HG03196 (cell line): Measurements from ENCODE around the gene TBCD.

Source experiments
- ATAC-seq: cut with Tn5 transposase; IDR thresholded peaks from one replicate; pipeline ENCODE4 v1.9.1; 2021; ENCODE audit not compliant: unreplicated experiment

The TBCD gene

DNA sequence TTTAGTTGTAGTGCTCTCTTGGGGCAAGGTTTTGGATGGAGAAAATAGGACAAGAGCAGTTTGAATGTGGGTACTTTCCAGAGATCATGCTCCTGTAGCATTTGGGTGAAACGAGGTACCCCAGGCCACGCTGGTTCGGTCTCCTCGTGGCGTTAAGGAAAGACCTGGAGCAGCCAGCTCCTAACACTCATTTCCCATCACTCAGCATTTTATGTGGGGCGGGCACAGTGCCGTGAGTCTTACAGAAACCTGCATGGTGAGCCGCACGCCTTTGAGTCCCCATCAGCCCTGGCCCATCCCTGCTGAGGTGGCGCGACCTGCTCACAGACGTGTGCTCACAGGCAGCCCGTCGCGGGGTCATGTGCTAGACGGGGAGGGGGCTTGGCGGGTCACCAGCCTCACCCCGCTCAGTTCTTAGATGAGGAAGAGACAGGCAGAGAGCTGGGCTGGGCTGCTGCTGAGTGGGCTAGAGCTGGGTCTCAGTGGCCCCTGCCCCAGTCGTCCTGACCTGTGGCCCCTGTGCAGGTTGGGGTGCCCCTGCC lies 37.3 kb downstream of the TBCD start:
- ATAC-seq = no peak

DNA sequence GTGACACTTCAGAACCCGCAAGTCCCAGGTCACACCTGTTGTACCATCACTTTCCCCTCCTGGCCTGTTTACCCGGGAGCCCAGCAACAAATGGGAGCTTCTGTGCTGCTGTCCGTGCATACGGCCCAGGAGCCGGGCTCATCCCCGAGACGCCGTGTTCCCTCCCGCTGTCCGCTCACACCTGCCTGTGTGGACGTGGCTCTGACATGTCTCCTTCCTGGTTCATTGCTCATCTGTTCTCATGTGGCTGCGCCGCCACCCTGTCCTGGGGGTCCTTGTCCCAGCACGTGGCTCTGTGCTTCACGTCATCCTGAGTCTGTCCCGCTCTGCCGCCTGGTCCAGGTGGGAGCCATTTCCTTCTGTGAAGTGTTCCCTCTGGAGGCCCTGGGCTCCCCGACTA lies 37.9 kb downstream of the TBCD start:
- ATAC-seq = no peak

DNA sequence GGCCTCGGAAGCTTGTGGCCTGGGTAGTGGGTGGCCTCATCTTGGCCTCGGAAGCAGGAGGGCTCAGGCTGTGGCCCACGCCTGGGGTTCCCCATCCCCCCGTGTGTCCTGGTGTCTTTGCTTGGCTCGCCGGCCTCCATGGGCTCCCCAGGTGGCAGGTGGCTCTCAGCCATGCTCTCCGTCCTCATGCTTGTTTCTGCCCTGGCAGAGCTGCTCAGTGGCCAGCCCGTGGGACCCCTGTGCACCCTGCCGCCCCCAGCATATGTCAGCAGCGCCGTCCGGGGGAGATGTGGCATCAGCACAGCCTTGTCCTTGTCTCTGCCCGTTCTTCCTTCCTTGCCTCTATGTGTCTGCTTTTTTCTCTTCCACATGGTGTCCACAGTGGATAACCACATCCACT lies 38.5 kb downstream of the TBCD start:
- no peak for ATAC-seq

DNA sequence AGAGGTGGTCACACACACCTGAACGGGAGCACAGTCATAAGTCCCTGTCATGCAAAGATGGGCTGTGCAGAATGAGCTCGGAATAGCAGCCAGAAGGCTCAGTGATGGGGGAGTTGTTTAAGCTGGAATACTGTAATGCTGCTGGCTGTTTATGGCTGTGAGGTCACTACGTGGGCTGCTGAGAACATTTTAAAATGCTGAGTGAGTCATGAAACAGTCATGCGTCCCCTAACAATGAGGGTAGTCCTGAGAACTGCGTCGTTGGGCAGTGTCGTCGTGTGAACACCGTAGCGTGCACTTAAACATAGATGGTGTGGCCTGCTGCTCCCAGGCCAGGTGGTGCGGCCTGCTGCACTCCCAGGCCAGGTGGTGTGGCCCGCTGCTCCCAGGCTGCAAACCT lies 39.7 kb downstream of the TBCD start:
- ATAC-seq = no peak

DNA sequence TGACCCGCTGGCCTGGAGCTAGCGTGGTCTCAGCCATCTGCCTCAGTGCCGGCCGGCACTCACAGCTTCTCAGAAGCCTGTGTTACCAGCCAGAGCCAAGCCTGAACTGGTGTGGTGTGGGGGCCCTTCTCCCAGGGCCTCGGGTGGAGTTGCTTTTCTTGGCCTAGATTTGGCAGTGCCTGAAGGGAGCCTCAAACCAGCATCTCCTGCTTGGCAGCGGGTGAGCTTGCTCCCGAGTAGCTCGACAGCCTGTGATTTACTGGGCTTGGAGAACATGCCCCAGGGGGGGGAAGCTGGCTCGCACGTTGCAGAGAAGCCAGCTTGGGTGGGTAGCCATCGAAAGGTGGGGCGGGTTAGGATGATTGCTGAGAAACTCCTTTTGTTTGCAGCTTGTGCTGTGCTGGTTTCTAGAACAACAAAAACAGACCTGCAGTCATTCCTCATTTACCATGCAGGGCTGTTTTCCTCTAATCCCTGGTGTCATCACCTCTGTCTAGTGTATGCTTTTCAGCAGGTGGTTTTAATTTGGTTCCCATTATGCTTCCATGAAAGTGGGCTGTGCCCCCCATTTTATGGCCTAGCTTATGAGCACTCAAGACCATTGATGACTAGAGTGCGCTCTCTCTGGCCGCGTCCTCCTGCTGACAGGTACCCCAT lies 42.2 kb downstream of the TBCD start:
- ATAC-seq = no peak

DNA sequence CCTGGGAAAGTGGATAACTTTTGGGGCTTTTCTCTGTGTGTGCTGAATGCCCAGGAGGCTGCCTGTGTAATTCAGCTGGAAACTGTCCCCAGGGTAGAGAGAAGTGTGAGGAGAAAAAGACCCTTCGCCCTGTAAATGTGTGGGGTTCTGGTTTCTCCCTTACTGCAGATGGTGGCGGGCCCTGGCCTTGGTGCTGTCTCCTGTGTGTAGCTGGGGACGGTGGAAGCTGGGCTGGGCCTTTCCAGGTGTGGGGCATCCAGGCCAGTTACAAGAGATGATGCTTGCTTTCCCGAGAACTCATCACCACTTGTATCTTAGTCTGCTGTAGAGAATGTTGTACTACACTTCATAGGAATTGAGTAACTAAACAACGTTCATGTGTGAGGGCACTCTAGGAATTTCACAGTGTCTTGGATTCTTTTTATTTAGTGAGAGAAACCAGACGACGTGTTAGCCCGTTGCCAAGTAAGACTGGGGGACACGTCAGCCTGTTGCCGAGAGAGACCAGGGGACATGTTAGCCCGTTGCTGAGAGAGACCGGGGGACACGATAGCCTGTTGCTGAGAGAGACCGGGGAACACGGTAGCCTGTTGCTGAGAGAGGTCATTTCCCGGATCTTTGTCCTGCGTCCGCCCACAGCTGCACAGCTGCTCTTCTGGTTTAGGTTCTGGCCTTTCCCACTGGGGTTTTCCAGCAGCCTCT lies 43.1 kb downstream of the TBCD start:
- no peak for ATAC-seq

DNA sequence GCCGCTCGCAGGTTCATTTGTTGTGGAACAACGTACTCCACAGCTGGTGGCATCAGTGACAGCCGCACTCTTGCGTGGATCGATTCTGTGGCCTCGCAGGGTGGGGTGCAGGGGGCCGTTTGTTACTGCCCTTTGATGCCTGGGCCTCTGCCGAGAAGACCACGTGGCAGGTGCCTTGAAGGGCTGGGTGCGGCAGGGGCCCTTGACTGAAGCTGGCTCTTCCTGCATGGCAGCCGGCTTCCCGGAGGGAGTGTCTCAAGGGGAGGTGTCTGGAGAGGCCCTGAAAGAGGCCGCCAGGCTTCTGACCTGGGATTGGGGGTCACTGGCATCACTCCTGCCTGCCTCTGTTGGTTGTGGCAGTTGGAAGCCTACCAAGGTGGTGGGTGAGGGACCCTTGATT lies 43.8 kb downstream of the TBCD start:
- ATAC-seq = no peak

DNA sequence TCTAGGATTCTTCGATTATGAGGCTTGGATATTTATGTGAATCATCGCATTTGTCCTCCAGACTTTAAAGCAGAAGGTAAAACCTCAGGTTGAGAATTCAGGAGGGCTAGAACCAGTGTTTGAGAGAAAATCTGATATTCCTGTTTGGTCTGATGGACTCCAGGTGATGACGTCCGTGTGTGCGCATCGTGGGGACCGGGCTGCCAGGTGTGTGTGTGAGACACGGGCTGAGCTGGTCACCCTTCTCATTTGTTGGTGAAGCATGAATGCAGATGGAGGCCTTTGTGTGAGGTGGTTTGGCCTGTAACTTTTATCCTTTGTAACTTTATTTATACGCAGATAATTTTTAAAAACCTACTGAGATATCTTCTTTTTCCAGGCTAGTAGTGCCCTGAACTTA lies 45.2 kb downstream of the TBCD start:
- ATAC-seq = no peak

DNA sequence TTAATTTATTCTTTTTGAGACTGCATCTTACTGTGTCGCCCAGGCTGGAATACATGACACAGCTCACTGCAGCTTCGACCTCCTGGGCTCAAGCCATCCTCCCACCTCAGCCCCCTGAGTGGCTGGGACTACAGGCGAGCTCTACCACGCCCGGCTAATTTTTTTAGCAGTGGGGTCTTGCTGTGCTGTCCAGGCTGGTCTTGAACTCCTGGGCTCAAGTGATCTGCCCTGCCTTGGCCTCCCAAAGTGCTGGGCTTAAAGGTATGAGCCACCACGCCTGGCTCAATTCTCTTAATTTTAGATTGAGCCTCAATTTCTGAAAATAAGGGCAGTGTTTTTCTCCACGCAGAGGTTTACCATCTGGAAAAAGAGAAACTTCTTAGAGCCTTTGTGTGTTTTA lies 46.9 kb downstream of the TBCD start:
- ATAC-seq = no peak

DNA sequence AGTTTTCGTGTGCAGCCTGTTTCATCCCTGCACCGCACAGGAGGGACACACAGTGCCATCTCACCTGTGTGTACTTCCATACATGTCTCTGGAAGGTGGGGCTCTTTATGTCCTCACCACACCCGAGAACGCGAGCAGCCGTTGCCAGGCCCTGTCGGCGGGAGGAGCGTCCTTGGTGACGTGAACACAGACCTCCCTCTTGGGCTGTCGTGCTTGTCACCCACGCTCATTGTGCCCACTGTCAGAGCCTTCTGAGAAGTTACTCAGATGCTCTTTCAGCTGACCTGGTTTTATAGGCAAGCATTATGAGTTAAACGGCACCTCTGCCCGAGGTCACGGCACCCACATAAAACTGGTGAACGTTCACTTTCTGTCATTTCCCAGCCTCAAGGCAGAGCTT lies 47.7 kb downstream of the TBCD start:
- no peak for ATAC-seq

DNA sequence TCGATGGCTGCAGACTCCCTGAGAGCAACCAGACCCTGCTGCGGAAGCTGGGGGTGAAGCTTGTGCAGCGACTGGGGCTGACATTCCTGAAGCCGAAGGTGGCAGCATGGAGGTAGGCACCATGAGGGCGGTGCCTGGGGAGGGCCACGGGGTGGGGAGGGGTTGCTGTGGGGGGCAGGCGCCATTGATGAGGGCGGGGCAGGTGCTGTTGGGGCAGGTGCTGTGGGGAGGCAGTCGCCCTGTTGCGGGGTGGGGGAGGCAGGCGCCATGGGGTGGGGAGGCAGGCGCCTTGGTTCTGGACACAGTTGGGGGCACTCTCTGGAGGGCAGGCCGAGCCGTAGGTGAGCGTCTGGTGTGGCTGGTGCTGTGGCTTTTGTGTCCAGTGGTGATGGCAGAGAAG lies 49.0 kb downstream of the TBCD start:
- no peak for ATAC-seq

DNA sequence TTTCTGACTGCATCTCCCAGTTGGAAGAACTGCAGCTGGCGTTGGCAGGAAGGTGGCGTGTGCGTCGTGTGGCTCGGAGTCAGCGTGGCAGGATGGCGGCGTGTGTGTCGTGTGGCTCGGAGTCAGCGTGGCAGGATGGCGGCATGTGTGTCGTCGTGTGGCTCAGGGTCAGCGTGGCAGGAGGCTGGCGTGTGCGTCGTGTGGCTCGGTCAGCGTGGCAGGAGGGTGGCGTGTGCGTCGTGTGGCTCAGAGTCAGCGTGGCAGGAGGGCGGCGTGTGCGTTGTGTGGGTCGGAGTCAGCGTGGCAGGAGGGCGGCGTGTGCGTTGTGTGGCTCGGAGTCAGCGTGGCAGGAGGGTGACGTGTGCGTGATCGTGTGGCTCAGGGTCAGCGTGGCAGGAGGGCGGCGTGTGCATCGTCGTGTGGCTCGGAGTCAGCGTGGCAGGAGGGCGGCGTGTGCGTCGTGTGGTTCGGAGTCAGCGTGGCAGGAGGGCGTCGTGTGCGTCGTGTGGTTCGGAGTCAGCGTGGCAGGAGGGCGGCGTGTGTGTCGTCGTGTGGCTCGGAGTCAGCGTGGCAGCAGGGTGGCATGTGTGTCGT lies 49.6 kb downstream of the TBCD start:
- no peak for ATAC-seq

DNA sequence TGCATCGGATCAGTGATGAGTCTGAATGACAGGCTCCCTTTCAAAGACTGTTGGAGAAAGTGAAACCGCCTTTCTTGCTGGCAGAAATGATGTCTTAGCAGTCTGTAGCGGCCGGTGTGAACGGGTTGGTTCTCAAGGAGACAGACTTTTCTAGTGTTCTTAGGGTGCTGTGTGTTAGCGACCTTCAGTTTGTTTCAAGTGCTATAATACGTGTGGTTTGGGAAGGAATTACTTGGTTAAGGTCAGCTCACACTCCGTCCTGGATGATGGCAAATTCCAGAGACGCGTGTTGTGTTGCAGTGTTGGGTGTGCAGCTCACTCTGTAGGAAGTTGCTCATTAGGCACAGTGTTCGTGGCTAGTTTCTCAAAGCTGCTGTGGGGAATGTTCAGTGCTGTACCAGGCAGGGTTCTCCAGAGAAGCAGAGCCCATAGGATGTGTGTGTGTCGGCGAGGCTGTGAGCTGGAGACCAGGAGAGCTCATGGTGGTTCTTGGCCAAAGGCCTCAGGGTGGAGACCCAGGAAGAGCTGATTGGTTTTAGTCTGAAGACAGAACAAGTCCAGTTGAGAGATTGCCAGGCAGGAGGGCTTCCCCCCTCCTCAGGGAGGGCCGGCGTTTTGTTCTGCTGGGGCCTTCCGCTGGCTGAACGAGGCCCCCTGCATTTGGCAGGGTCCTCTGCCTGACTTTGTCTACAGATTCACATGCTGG lies 50.4 kb downstream of the TBCD start:
- no peak for ATAC-seq

DNA sequence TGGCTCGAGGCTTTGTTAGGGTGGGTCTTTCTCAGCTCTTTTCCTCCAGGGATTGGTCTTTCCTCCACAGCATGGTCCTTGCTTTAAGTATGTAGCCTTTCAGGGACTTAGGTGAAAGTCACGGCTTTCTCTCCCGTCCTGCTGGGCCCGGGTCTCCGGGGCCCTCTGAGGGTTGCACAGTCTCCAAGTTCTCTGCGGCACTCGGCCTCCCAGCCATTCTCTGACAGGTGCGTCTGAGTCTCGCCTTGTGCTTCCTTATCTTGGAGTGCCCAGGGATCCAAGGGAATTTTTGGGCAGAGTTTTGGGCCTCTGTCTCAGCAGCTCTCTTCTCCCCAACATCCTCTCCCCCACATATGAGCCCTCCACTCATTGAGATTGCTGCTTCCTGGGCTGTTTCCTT lies 51.3 kb downstream of the TBCD start:
- ATAC-seq = no peak

DNA sequence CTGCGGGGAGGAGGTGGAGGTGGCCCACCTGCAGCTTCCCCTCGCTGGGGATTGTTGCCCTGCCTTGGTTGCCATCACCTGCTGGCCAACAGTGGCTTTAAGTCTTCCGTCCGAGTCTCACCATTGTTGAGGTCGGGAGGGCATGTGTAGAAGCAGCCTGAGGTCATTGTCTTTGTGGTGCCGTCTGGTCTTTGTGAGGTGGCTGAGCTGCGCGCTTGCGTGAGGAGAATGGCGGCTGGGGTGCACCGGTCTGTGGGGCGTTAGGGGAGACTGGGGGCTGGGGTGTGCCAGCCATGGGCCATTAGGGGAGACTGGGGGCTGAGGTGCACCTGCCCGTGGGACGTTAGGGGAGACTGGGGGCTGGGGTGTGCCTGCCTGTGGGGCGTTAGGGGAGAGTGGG lies 51.7 kb downstream of the TBCD start:
- no peak for ATAC-seq

DNA sequence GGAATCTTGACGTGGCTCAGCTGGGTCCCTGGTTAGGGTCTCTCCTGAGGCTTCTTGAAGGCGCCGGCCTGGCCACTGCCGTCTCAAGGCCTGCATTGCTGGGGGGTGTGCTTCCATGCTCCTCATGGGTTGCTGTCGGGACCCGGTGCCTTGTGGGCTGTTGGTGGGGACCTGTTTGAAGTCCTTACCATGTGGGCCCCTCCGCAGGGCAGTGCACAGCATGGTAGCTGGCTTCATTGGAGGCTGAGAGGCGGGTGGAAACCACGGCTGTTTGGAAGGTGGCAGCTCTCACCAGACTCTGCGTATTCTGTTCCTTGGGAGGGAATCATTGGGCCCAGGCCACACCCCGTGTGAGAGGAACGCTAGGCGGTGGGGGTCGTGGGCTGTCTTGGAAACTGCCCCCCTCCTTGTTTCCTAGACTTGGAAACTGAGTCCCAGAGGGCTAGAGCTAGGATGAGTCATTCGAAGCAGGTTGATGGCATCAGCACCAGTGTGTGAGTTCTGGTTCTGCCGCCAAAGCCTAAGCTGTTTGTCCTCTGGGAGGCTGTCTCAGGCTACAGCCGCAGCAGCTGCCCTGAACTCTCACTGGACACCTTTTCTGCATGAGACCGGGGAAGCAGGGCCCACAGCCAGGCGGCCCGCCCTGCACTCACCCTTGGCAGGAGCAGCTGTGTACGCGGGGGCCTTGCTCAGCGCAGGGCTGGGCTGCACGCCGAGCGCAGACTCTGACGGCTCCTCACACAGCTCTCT lies 52.8 kb downstream of the TBCD start:
- ATAC-seq = no peak

DNA sequence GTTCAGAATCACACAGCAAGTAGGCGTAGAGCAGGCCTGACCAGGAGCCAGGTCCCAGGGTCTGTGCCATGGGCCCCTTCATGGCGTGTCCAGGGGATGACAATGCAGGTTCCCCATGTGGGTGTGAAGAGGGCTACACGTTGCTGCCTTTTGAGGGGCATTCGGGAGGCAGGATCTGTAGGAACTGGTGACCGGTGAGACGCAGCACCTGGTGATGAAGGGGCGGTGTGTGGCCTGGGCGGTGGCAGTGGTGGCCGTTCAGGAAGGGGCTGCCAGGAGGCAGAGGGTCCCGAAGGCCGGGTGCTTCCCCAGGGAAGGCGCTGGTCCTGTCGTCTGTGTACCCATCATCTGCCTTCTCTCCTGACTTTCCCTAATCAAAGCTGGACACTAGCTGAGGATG lies 53.4 kb downstream of the TBCD start:
- no peak for ATAC-seq

DNA sequence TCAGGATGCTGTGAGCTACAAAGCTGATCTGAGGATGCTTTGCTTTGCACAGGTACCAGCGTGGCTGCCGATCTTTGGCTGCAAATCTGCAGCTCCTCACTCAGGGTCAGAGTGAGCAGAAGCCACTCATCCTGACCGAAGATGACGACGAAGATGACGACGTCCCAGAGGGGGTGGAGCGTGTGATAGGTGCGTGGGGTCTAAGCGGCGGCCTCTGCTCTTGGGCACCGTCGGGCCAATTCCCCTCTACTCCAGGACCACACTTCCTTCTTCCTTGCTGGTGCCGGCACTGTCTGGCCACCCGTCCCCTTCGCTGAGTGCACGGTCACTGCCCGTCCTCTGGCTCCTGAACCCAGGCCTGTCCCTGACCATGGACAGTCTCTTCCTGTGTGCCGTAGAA lies 54.0 kb downstream of the TBCD start:
- ATAC-seq = no peak

DNA sequence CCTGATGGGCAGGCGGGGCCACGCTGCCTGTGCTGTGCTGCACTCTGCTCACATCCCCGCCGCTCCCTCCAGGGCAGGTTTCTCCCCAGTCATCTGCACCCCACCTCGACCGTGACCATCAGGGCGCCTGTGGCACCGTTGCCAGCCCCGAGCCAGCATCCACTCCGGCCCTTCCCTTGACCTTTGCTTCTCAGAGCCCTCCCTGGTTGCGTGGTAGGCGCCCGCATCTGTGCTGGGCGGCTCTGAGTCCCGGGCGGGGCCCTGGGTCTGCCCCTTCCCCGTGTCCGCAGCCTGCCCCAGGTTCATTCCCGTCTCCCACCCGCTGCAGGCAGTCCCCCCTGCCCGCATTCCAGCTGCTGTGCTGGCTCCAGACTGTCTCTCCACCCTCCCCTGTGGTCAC lies 54.8 kb downstream of the TBCD start:
- ATAC-seq = no peak

DNA sequence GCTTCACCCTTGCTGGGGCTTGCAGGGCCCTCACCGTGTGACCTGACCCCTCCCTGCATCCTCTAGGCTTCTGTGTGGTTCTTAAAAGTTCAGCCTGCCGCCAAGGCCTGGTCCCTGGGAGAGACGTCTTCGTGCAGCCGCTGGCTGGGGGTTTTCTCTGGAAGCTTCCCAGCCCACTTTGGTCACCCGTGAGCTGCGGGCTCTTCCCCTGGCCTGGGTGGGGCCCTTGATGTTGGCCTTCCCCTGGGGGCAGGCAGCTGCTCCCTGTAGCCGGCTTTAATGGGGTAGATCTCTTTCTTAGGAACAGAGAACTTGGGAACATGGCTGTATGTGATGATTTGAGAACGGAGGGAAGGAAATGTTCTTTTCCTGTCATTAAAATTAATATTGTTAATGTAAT lies 55.2 kb downstream of the TBCD start:
- ATAC-seq = no peak

DNA sequence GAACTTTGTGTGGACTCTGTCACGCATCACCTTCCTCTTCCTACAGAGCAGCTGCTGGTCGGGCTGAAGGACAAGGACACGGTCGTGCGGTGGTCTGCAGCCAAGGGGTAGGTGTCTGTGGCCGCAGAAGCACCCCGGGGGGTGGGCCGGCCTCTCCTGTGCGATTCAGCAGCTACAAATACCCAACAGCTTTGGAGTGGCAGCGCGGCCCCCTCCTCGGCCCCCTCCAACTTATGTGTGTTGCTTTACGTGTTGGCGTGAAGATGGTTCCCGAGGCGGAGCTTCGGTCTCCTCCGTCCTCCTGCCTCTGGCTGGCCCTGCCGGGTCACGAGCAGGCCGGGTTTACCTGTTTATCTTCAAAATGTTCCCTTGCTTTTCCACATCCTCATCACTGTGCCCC lies 55.7 kb downstream of the TBCD start:
- ATAC-seq = no peak
